Upper lobe of left lung (tissue), 6 donors: ENCODE measurements around the gene CRABP1. TPM values are rescaled to one million over a fixed set of nuclear protein-coding genes. Genes with fewer than 3 reads are reported as not detected.
A peak's percentile ranks its signal among the peaks of the same experiment; 100 is the strongest.

Experiments
- ATAC-seq, 2 donors: fragments of 200-7000 bp; cut with Tn5 transposase; one replicate each; pipeline ENCODE4 v1.9.1; 2022; ENCODE audit warnings: mild to moderate bottlenecking in 2 of 2, moderate library complexity in 2 of 2; ENCODE audit not compliant: low FRiP score in 2 of 2
- DNase-seq, 2 donors: peaks; one replicate each; pipeline ENCODE4 v3.0.0-alpha.2; 2019 to 2020
- H3K27ac ChIP-seq, 4 donors: fragments of 200-600 bp; sonication (generic); one replicate each; pipeline ENCODE4 v1.5.1; 2016 to 2019
- H3K27me3 ChIP-seq, 4 donors: fragments of 200-600 bp; sonication (generic); one replicate each; pipeline ENCODE4 v1.5.1; 2017 to 2019
- H3K36me3 ChIP-seq, 4 donors: fragments of 200-600 bp; sonication (generic); one replicate each; pipeline ENCODE4 v1.5.1; 2016 to 2019
- H3K4me1 ChIP-seq, 4 donors: fragments of 200-600 bp; sonication (generic); one replicate each; pipeline ENCODE4 v1.5.1; 2018 to 2019
- H3K4me3 ChIP-seq, 4 donors: fragments of 200-600 bp; sonication (generic); one replicate each; pipeline ENCODE4 v1.5.1; 2017 to 2019; ENCODE audit warnings: mild to moderate bottlenecking in 2 of 4, moderate library complexity in 1 of 4
- H3K9me3 ChIP-seq, 4 donors: fragments of 200-600 bp; sonication (generic); one replicate each; pipeline ENCODE4 v1.5.1; 2018 to 2019
- CTCF ChIP-seq, 6 experiments: fragments of 450-650 bp in 4 of 6; fragments of 200-600 bp in 2 of 6; sonication (generic) in 2 of 6; IDR thresholded peaks; one replicate each; pipeline ENCODE4 v1.5.1; 2016 to 2019; ENCODE audit warnings: antibody characterized with exemption in 6 of 6
- EP300 ChIP-seq, 4 donors: sonication (generic); formaldehyde crosslinking; IDR thresholded peaks; one replicate each; pipeline ENCODE4 v1.5.1; 2017; ENCODE audit warnings: antibody characterized with exemption in 4 of 4, control low read depth in 2 of 4
- POLR2A ChIP-seq, 4 donors: fragments of 450-650 bp; IDR thresholded peaks; one replicate each; pipeline ENCODE4 v1.5.1; 2016 to 2017; ENCODE audit warnings: antibody characterized with exemption in 4 of 4, mild to moderate bottlenecking in 2 of 4
- POLR2AphosphoS5 ChIP-seq, 2 donors: sonication (generic); formaldehyde crosslinking; IDR thresholded peaks; one replicate each; pipeline ENCODE4 v1.5.1; 2017; ENCODE audit warnings: antibody characterized with exemption in 2 of 2
- WGBS, 2 donors: methylation state at CpG; one replicate each; pipeline ENCODE4 v1.1.5; 2017 to 2018; 5-methylcytosine and 5-hydroxymethylcytosine counted together
- small RNA-seq, 4 donors: library from RNA; depleted of rRNA; stranded (forward); fragments of <200 nt; gene quantifications; one replicate each; pipeline ENCODE3, GENCODE V24; 2016
- total RNA-seq, 6 donors: library from RNA; depleted of rRNA in 4 of 6; stranded (reverse); fragments of >200 nt in 4 of 6; gene quantifications; one replicate each; pipeline versions ENCODE4 v1.1.0 to v1.2.1, GENCODE V29; 2016 to 2021
- donor health status: DM: no; HTN: no; CAD: no; lungs with moderate emphysema.
- donor health status: DM: no; HTN: yes; CAD: no; lungs with severe emphysema.

Gene CRABP1
- total RNA-seq, 6 donors from 2014 or later: 0.44 to 0.57 TPM; not detected in 4

- H3K9me3 ChIP-seq: no peaks in the 10 kb centered on the region
- H3K36me3 ChIP-seq: no peaks in the 10 kb centered on the region
- no peak overlapping the region for H3K4me3 ChIP-seq
- no peak for ATAC-seq
- H3K27me3 ChIP-seq: no peaks in the 10 kb centered on the region
- 92 to 96% methylated on average over 8 to 9 of the region's 9 CpGs for WGBS, 2 donors
- H3K27ac ChIP-seq: no peak overlapping the region
- H3K4me1 ChIP-seq: peaks cover 0 to 7% (median 3%) of the 10 kb centered on the region in 4 donors
- TF ChIP-seq POLR2AphosphoS5 (IDR thresholded peaks at IDR 0.05) (no peak), EP300 (IDR thresholded peaks at IDR 0.05) (no peak), POLR2A (IDR thresholded peaks at IDR 0.05) (no peak), CTCF (IDR thresholded peaks at IDR 0.05) (no peak)
- DNase-seq: no peak
Measured at GRCh38 chr15:78396186-78396814, 56.1 kb downstream of the CRABP1 start.

- peaks cover 0 to 7% (median 3%) of the 10 kb centered on the region in 4 donors for H3K4me1 ChIP-seq
- H3K27ac ChIP-seq: no peak overlapping the region
- no peaks in the 10 kb centered on the region for H3K27me3 ChIP-seq
- TF ChIP-seq POLR2AphosphoS5 (IDR thresholded peaks at IDR 0.05): no peak
- no peak for TF ChIP-seq EP300 (IDR thresholded peaks at IDR 0.05)
- TF ChIP-seq CTCF (IDR thresholded peaks at IDR 0.05): peak in 4 of 6 experiments; percentile 6 to 42 (median 18)
- no peak for TF ChIP-seq POLR2A (IDR thresholded peaks at IDR 0.05)
- no peaks in the 10 kb centered on the region for H3K9me3 ChIP-seq
- peak; percentile 35 to 81 for ATAC-seq
- H3K36me3 ChIP-seq: no peaks in the 10 kb centered on the region
- peak; percentile 59 for DNase-seq
- 61 to 67% methylated on average over 9 of the region's 9 CpGs for WGBS, 2 donors
- H3K4me3 ChIP-seq: no peak overlapping the region
Measured at GRCh38 chr15:78396976-78397375, 56.8 kb downstream of the CRABP1 start.

- no peak for ATAC-seq
- Histone ChIP-seq H3K4me3 (no peak overlapping the region), H3K27me3 (no peaks in the 10 kb centered on the region), H3K27ac (no peak overlapping the region), H3K9me3 (no peaks in the 10 kb centered on the region), H3K36me3 (no peaks in the 10 kb centered on the region), H3K4me1 (peaks cover 0 to 7% (median 3%) of the 10 kb centered on the region in 4 donors)
- no peak for TF ChIP-seq CTCF (IDR thresholded peaks at IDR 0.05)
- TF ChIP-seq POLR2A (IDR thresholded peaks at IDR 0.05): no peak
- no peak for TF ChIP-seq EP300 (IDR thresholded peaks at IDR 0.05)
- no peak for TF ChIP-seq POLR2AphosphoS5 (IDR thresholded peaks at IDR 0.05)
- 92 to 97% methylated on average over 2 of the region's 2 CpGs for WGBS, 2 donors
- DNase-seq: no peak
Measured at GRCh38 chr15:78397382-78397781, 57.2 kb downstream of the CRABP1 start.

Small RNA genes within 50 kb of the gene (small RNA-seq; reads per million reads assigned to genes)
- gene AC090607.5: 0 reads per million in 4 donors

Other genes starting within 250 kb of the CRABP1 start
- gene SH2D7, start 247.8 kb upstream of the CRABP1 start, total RNA-seq: under 1 TPM in 1 of 6 donors, not detected in 5; 0.09 TPM
- gene CIB2, start 208.9 kb upstream of the CRABP1 start, total RNA-seq: 1 to 10 TPM in 3 of 6 donors, under 1 TPM in 2, not detected in 1; 0.77 to 5.2 (median 1.2) TPM
- gene IDH3A, start 191.0 kb upstream of the CRABP1 start, total RNA-seq: 10 to 100 TPM; 17.5 to 80.1 (median 48.2) TPM
- 1 to 10 TPM in 4 of 6 donors, under 1 TPM in 1, not detected in 1; 0.22 to 7.3 (median 2.3) TPM for gene ACSBG1, start 105.8 kb upstream of the CRABP1 start, total RNA-seq
- 10 to 100 TPM in 5 of 6 donors, 1 to 10 TPM in 1; 9.1 to 76.8 (median 19.9) TPM for gene DNAJA4, start 75.8 kb upstream of the CRABP1 start, total RNA-seq
- 10 to 100 TPM; 33.6 to 67.1 (median 50.3) TPM for gene SKIC8, start 40.7 kb upstream of the CRABP1 start, total RNA-seq
- 10 to 100 TPM; 26.8 to 51.3 (median 40.8) TPM for gene IREB2, start 97.9 kb downstream of the CRABP1 start, total RNA-seq
- 1 to 10 TPM; 2.8 to 6.3 (median 3.2) TPM for gene HYKK, start 167.2 kb downstream of the CRABP1 start, total RNA-seq
- gene PSMA4, start 200.1 kb downstream of the CRABP1 start, total RNA-seq: 100 to 1,000 TPM in 4 of 6 donors, 10 to 100 TPM in 2; 48.2 to 176 (median 120) TPM
- 1 to 10 TPM in 1 of 6 donors, under 1 TPM in 3, not detected in 2; 0.29 to 1.5 (median 0.38) TPM for gene CHRNA5, start 225.2 kb downstream of the CRABP1 start, total RNA-seq